Measurements from ENCODE around the gene OTOGL.

The OTOGL gene

DNA sequence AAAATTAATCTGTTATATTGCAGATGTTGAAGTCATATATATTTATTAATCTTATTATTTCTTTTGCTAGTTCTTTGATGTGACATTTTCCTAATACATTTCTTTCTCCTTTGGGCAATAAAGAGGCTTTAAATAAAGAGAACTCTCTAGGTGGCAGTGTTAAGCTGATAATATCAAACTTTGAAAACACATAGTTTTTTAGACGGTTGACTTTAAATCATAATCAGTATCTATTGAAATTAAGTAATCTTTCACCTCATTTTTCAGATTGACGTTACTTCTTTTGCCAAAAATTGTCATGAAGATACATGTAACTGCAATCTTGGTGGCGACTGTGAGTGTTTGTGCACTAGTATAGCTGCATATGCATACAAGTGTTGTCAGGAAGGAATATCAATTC is 213.9 kb downstream of the OTOGL start:
- H3K4me3 ChIP-seq (ENCODE audit: low read depth, low read length), result no peak overlapping the region
- peaks cover 8% of the 10 kb centered on the region; the same call in 1 of the 2 replicates for H3K4me1 ChIP-seq (ENCODE audit: control insufficient read depth, insufficient read depth, low read length)
- no peaks in the 10 kb centered on the region for H3K27me3 ChIP-seq (ENCODE audit: control insufficient read depth, insufficient read depth, low read length)
- H3K9me3 ChIP-seq (ENCODE audit: control insufficient read depth, insufficient read depth, low read depth, low read length), result no peaks in the 10 kb centered on the region
- H3K9ac ChIP-seq (ENCODE audit: low read length), result no peak overlapping the region
- no peak overlapping the region for H3K27ac ChIP-seq (ENCODE audit: low read depth, low read length)
- H3K36me3 ChIP-seq (ENCODE audit: control insufficient read depth, insufficient read depth, low read length), result no peaks in the 10 kb centered on the region

DNA sequence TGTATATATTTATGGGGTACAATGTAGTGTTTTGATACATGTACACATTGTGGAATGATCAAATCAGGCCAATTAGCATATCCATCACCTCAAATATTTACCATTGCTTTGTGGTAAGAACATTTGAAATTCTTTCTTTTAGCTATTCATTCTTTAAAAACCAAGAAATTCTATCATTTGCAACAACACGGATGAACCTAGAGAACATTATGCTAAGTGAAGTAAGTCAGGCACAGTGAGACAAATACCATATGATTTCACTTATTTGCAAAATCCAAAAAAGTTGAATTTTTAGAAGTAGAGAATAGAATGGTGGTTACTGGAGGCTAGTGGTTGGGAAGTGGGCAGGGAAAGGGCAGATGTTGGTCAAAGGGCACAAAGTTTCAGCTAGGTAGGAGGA is 215.4 kb downstream of the OTOGL start:
- H3K9me3 ChIP-seq (ENCODE audit: control insufficient read depth, insufficient read depth, low read depth, low read length), result no peaks in the 10 kb centered on the region
- H3K36me3 ChIP-seq (ENCODE audit: control insufficient read depth, insufficient read depth, low read length), result no peaks in the 10 kb centered on the region
- H3K9ac ChIP-seq (ENCODE audit: low read length), result no peak overlapping the region
- no peak overlapping the region for H3K27ac ChIP-seq (ENCODE audit: low read depth, low read length)
- no peak overlapping the region for H3K4me3 ChIP-seq (ENCODE audit: low read depth, low read length)
- H3K27me3 ChIP-seq (ENCODE audit: control insufficient read depth, insufficient read depth, low read length), result no peaks in the 10 kb centered on the region
- peaks cover 10% of the 10 kb centered on the region; the same call in 1 of the 2 replicates for H3K4me1 ChIP-seq (ENCODE audit: control insufficient read depth, insufficient read depth, low read length)

DNA sequence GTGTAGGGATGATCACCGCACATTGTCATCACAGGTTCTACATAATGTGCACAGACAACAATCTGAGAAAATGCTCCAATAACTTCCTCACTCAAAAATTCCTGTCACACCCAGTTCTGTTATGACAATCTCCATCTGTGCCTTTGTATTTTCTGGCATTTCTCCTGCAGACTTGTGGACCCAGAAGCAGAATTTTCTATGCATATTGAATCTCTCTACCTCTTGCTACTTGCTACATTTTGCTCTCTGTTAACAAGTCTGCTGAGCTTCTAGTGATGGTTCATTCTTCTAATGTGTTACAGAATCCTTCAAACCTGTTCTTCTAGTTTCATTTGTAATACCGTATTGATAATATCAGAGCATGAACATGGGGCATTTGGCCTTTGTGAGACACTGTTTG is 216.9 kb downstream of the OTOGL start:
- Histone ChIP-seq H3K36me3 (ENCODE audit: control insufficient read depth, insufficient read depth, low read length) (no peaks in the 10 kb centered on the region), H3K27me3 (ENCODE audit: control insufficient read depth, insufficient read depth, low read length) (no peaks in the 10 kb centered on the region), H3K9ac (ENCODE audit: low read length) (no peak overlapping the region), H3K27ac (ENCODE audit: low read depth, low read length) (no peak overlapping the region), H3K4me1 (ENCODE audit: control insufficient read depth, insufficient read depth, low read length) (peaks cover 20% of the 10 kb centered on the region; the same call in 1 of the 2 replicates), H3K9me3 (ENCODE audit: control insufficient read depth, insufficient read depth, low read depth, low read length) (no peaks in the 10 kb centered on the region), H3K4me3 (ENCODE audit: low read depth, low read length) (no peak overlapping the region)

DNA sequence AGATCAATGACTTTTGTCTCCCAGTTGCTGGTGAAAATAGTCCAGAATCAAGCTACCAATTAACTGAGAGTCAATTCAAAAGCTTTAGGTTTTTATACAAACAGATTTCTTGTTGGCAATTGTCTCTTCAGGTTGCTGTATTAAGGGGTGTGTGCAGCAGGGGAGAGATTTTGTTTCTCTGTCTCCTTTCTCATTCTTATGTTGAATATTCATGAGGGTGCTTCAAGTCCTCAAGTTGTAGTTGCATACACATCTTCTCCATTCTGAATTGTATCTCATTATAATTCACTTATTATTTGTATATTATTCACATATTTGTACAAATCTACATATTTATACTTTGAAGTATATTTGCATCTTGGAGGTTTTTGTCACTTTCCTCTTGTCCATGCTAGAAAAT is 218.0 kb downstream of the OTOGL start:
- H3K4me3 ChIP-seq (ENCODE audit: low read depth, low read length), result no peak overlapping the region
- no peaks in the 10 kb centered on the region for H3K27me3 ChIP-seq (ENCODE audit: control insufficient read depth, insufficient read depth, low read length)
- no peak overlapping the region for H3K27ac ChIP-seq (ENCODE audit: low read depth, low read length)
- no peaks in the 10 kb centered on the region for H3K36me3 ChIP-seq (ENCODE audit: control insufficient read depth, insufficient read depth, low read length)
- H3K9ac ChIP-seq (ENCODE audit: low read length), result no peak overlapping the region
- peaks cover 26% of the 10 kb centered on the region; the same call in 1 of the 2 replicates for H3K4me1 ChIP-seq (ENCODE audit: control insufficient read depth, insufficient read depth, low read length)
- H3K9me3 ChIP-seq (ENCODE audit: control insufficient read depth, insufficient read depth, low read depth, low read length), result no peaks in the 10 kb centered on the region

DNA sequence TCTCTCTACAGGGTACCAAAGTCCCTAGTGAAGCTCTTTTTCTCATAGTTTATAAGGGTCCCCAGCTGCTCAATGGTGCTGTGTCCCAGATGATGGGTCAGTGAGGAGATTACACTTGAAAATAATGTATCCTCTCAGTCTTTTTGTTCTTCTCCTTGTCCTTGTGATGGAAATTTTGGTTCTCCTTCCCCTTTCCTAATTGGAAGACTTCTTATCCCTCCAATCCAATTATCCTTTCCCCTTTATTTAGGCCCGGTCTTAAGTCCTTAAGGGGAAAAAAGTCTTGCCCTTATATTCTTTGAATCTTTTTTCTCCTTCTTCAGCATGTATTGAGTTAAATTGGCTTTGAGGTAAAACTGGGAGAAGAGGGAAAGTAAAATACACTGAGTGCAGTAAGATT is 218.6 kb downstream of the OTOGL start:
- Histone ChIP-seq H3K9ac (ENCODE audit: low read length) (no peak overlapping the region), H3K27me3 (ENCODE audit: control insufficient read depth, insufficient read depth, low read length) (no peaks in the 10 kb centered on the region), H3K27ac (ENCODE audit: low read depth, low read length) (no peak overlapping the region), H3K4me1 (ENCODE audit: control insufficient read depth, insufficient read depth, low read length) (peaks cover 26% of the 10 kb centered on the region; the same call in 1 of the 2 replicates), H3K4me3 (ENCODE audit: low read depth, low read length) (no peak overlapping the region), H3K9me3 (ENCODE audit: control insufficient read depth, insufficient read depth, low read depth, low read length) (no peaks in the 10 kb centered on the region), H3K36me3 (ENCODE audit: control insufficient read depth, insufficient read depth, low read length) (no peaks in the 10 kb centered on the region)

DNA sequence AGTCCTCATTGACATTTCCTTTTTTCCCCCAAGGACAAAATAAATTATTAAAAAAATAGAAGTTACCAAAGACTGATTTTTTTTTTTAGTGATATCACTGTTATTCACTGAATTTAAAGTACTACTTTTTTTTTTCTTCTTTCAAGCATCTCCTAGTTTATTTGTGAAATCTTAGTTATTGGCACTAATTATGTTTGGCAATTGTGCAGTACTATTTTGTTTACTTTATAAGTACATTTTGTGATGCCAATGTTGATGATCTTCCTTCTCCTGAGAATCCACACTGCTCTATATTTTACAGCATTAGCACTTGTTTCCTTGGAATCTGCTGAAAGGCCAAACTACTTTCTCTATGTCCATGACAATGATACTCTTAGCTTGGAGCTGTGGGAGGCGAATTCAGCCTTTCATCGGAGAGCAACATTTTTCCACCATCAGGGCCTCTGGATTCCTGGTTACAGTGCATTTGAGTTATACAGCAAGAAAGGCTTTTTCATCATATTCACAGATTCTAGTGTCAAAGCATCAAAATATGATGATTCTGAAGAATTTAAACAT is 220.9 kb downstream of the OTOGL start:
- no peak overlapping the region for H3K27ac ChIP-seq (ENCODE audit: low read depth, low read length)
- H3K4me1 ChIP-seq (ENCODE audit: control insufficient read depth, insufficient read depth, low read length), result peaks cover 26% of the 10 kb centered on the region; the same call in 1 of the 2 replicates
- H3K9me3 ChIP-seq (ENCODE audit: control insufficient read depth, insufficient read depth, low read depth, low read length), result no peaks in the 10 kb centered on the region
- H3K27me3 ChIP-seq (ENCODE audit: control insufficient read depth, insufficient read depth, low read length), result no peaks in the 10 kb centered on the region
- no peak overlapping the region for H3K4me3 ChIP-seq (ENCODE audit: low read depth, low read length)
- H3K36me3 ChIP-seq (ENCODE audit: control insufficient read depth, insufficient read depth, low read length), result no peaks in the 10 kb centered on the region
- no peak overlapping the region for H3K9ac ChIP-seq (ENCODE audit: low read length)

DNA sequence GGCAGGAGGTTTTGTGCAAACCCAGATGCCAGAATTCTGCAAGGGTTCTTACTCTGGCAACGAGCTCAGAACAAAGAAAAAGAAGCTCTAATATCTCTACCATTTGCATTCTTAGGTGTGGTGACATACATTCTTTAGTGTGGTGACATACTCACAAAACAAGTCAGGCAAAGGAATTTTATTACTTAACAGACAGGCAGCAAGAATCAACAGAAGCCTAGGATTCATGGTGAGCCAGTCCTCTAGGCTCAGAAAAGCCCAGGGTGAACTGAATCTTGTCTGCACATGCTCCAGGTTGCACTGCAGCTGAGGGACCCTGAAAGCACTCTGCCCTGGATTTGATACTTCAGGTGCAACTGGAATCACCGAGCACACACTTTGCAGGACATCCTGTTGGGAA is 222.3 kb downstream of the OTOGL start:
- Histone ChIP-seq H3K9me3 (ENCODE audit: control insufficient read depth, insufficient read depth, low read depth, low read length) (no peaks in the 10 kb centered on the region), H3K4me1 (ENCODE audit: control insufficient read depth, insufficient read depth, low read length) (peaks cover 26% of the 10 kb centered on the region; the same call in 1 of the 2 replicates), H3K9ac (ENCODE audit: low read length) (no peak overlapping the region), H3K27me3 (ENCODE audit: control insufficient read depth, insufficient read depth, low read length) (no peaks in the 10 kb centered on the region), H3K4me3 (ENCODE audit: low read depth, low read length) (no peak overlapping the region), H3K36me3 (ENCODE audit: control insufficient read depth, insufficient read depth, low read length) (no peaks in the 10 kb centered on the region), H3K27ac (ENCODE audit: low read depth, low read length) (no peak overlapping the region)

DNA sequence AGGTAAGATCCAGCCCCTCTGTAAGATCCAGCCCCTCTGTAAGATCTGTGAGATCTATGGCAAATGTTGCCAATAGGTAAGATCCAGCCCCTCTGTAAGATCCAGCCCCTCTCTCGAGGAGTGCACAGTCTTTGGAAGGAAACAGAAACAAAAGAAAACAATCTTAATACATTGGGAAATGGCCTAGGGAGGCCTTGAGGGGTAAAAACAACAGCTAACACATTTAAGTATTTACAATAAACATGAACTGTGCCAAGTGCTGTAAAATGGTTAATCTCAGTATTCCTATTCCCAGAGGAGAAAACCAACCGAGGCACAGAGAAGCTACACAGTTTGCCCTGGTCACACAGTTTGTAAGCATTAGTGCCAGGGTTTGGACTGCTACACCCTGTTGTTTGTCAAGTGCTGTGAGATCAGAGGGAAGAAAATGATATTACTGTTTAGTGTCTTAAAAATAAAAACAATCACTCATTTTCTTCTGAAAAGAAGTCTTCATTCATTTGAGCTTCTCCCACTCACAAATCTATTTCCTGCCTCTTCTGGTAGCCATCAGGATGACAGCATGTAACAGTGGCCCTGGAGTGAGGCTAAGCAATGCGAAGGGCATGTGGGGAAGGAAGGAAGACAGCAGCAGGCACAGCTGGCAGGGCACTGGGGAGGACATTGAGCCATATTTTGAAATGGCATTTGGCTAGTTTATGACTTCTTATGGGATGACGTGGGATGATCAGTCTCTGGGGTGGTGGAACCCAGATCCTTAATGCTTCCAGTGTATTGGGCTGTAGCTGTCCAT is 226.0 kb downstream of the OTOGL start:
- H3K9me3 ChIP-seq (ENCODE audit: control insufficient read depth, insufficient read depth, low read depth, low read length), result no peaks in the 10 kb centered on the region
- no peak overlapping the region for H3K4me3 ChIP-seq (ENCODE audit: low read depth, low read length)
- peaks cover 14% of the 10 kb centered on the region; the same call in 1 of the 2 replicates for H3K4me1 ChIP-seq (ENCODE audit: control insufficient read depth, insufficient read depth, low read length)
- no peaks in the 10 kb centered on the region for H3K27me3 ChIP-seq (ENCODE audit: control insufficient read depth, insufficient read depth, low read length)
- no peak overlapping the region for H3K27ac ChIP-seq (ENCODE audit: low read depth, low read length)
- H3K36me3 ChIP-seq (ENCODE audit: control insufficient read depth, insufficient read depth, low read length), result no peaks in the 10 kb centered on the region
- H3K9ac ChIP-seq (ENCODE audit: low read length), result no peak overlapping the region

DNA sequence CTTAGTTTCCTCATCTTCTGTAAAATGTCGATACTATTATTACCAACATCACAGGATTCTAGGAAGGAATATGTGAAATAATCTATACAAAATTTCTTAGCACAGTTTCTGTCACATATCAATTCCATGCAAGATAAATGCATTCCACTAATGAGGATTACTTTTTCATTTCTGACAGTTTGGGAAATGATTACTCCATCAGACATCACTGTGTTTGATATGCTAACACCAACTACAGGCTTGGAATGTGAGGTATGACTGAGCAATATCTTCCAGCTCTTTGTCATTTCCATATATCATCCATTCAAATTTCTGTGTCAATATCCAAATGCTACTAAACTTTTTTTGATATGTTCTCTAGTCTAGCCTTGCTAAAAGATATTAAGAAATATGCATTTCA is 233.5 kb downstream of the OTOGL start:
- Histone ChIP-seq H3K4me1 (ENCODE audit: control insufficient read depth, insufficient read depth, low read length) (no peaks in the 10 kb centered on the region), H3K9ac (ENCODE audit: low read length) (no peak overlapping the region), H3K9me3 (ENCODE audit: control insufficient read depth, insufficient read depth, low read depth, low read length) (no peaks in the 10 kb centered on the region), H3K4me3 (ENCODE audit: low read depth, low read length) (no peak overlapping the region), H3K27me3 (ENCODE audit: control insufficient read depth, insufficient read depth, low read length) (no peaks in the 10 kb centered on the region), H3K27ac (ENCODE audit: low read depth, low read length) (no peak overlapping the region), H3K36me3 (ENCODE audit: control insufficient read depth, insufficient read depth, low read length) (no peaks in the 10 kb centered on the region)

DNA sequence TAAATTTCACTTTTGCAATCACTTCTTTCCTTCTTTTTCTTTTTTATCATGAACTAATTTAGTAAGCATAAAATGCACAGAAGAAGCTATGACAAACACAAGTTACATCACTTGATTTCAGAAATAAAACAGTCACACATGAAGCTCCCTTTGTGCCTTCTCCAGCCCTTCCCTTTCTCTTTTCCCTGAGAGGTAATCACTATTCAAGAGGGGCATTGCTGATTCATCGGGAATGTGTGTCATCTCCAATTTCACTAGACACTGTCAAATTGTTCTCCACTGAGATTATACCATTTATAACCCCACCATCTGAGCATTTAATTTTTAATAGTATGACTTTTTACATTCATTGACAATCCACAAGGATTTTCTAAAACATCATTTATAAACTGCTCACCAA is 253.1 kb downstream of the OTOGL start:
- Histone ChIP-seq H3K4me1 (ENCODE audit: control insufficient read depth, insufficient read depth, low read length) (no peaks in the 10 kb centered on the region), H3K27me3 (ENCODE audit: control insufficient read depth, insufficient read depth, low read length) (no peaks in the 10 kb centered on the region), H3K27ac (ENCODE audit: low read depth, low read length) (no peak overlapping the region), H3K9me3 (ENCODE audit: control insufficient read depth, insufficient read depth, low read depth, low read length) (no peaks in the 10 kb centered on the region), H3K9ac (ENCODE audit: low read length) (no peak overlapping the region), H3K4me3 (ENCODE audit: low read depth, low read length) (no peak overlapping the region), H3K36me3 (ENCODE audit: control insufficient read depth, insufficient read depth, low read length) (no peaks in the 10 kb centered on the region)

DNA sequence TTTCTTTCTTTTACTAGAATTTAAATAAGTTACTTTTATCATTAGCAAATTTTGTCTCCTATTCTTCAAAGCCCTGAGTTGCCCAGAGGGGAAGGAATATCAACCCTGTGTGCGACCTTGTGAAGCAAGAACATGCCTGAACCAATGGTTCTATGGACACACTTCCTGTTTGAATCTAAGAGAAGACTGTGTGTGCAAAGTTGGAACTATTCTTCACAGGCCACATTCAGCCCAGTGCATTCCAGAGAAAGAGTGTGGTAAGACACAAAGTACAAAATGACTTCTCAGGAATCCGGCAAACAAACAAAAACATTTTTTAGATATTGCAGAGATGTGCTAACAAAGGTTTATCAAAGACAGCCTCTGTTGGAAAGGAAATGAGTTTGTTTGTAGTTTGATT is 253.9 kb downstream of the OTOGL start:
- Histone ChIP-seq H3K4me1 (ENCODE audit: control insufficient read depth, insufficient read depth, low read length) (no peaks in the 10 kb centered on the region), H3K9me3 (ENCODE audit: control insufficient read depth, insufficient read depth, low read depth, low read length) (no peaks in the 10 kb centered on the region), H3K27ac (ENCODE audit: low read depth, low read length) (no peak overlapping the region)

More for the DNA sequence above, 253.9 kb downstream of the OTOGL start:
- Histone ChIP-seq H3K27me3 (ENCODE audit: control insufficient read depth, insufficient read depth, low read length) (no peaks in the 10 kb centered on the region), H3K36me3 (ENCODE audit: control insufficient read depth, insufficient read depth, low read length) (no peaks in the 10 kb centered on the region), H3K4me3 (ENCODE audit: low read depth, low read length) (no peak overlapping the region), H3K9ac (ENCODE audit: low read length) (no peak overlapping the region)
